Body of pancreas (tissue), 4 donors: ENCODE results near the gene TUBGCP6.

ENCODE experiments used
- POLR2A ChIP-seq, 3 donors: fragments of 450-650 bp; IDR thresholded peaks; one replicate each; pipeline ENCODE4 v1.6.1; 2016; ENCODE audit warnings: antibody characterized with exemption in 3 of 3, mild to moderate bottlenecking in 2 of 3
- TF ChIP-seq, protein P1 (sequence below), 7 experiments: fragments of 450-650 bp in 4 of 7; fragments of 200-600 bp in 3 of 7; sonication (generic) in 3 of 7; IDR thresholded peaks; one replicate each; pipeline ENCODE4 v1.5.1; 2016 to 2019; ENCODE audit warnings: antibody characterized with exemption in 7 of 7

DNA sequence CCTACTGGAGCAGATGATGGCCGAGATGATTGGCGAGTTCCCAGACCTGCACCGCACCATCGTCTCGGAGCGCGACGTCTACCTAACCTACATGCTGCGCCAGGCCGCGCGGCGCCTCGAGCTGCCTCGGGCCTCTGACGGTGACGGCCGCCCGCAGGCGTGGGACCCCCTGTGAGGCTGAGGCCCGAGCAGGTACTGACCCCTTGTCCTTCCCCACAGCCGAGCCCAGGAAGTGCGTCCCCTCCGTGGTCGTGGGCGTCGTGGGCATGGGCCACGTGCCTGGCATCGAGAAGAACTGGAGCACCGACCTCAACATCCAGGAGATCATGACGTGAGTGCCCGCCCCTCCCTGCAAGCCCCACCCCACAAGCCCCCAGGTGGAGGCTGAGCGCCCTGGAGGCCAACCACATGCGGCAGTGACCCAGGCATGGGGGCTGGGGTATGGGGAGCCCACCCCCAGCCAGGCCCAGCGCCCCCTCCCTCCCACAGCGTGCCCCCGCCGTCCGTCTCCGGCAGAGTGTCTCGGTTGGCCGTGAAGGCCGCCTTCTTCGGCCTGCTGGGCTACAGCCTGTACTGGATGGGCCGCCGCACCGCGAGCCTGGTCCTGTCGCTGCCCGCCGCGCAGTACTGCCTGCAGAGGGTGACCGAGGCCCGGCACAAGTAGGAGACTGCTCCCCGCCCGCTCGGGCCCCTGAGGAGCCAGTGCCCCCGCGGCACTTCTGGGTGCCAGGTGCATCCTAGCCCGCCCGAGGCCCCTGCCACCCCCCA, 46.8 kb downstream of the TUBGCP6 start:
- TF ChIP-seq POLR2A (IDR thresholded peaks at IDR 0.05): no peak
- TF ChIP-seq, protein P1, sequence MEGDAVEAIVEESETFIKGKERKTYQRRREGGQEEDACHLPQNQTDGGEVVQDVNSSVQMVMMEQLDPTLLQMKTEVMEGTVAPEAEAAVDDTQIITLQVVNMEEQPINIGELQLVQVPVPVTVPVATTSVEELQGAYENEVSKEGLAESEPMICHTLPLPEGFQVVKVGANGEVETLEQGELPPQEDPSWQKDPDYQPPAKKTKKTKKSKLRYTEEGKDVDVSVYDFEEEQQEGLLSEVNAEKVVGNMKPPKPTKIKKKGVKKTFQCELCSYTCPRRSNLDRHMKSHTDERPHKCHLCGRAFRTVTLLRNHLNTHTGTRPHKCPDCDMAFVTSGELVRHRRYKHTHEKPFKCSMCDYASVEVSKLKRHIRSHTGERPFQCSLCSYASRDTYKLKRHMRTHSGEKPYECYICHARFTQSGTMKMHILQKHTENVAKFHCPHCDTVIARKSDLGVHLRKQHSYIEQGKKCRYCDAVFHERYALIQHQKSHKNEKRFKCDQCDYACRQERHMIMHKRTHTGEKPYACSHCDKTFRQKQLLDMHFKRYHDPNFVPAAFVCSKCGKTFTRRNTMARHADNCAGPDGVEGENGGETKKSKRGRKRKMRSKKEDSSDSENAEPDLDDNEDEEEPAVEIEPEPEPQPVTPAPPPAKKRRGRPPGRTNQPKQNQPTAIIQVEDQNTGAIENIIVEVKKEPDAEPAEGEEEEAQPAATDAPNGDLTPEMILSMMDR (IDR thresholded peaks at IDR 0.05): no peak
